ENCODE measurements around the gene LAP3.
"Not testable (repeated sequence)": the region's sequence is repeated elsewhere in the genome, so short reads cannot be mapped to it uniquely, and the experiment has no call there.

LAP3 gene

DNA sequence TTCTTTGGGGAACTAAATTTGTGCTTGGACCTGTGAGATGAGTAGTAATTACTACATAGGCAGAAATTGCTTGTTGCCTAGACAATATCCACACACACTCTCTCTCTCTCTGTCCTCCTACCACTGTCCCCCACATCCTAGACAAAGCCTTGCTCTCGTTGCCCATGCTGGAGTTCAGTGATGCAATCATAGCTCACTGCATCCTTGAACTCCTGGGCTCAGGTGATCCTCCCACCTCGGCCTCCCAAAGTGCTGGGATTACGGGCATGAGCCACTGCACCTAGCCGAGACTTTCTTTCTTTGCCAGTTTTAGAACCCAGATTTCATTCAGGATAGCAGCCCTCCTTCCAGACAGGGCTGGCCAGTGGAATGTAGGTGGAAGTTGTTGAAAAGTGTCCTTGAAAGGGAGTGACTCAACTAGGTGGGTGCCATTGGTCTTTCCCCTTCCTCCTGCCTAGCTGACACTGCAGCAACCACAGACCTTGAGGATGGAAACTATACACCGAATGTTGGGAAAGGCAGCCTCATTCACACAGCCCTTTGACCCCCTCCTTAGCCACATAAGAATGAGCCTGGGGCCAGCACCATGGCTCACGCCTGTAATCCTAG, 16.8 kb upstream of the LAP3 start:
- no peak overlapping the region for H3K27ac ChIP-seq (ENCODE audit: insufficient read depth, low read depth, low read length, poor library complexity, severe bottlenecking)
- H3K9me3 ChIP-seq (ENCODE audit: control insufficient read depth, low read length): no peaks in the 10 kb centered on the region
- no peaks in the 10 kb centered on the region for H3K4me1 ChIP-seq (ENCODE audit: control insufficient read depth, insufficient read depth, low read length)
- H3K36me3 ChIP-seq (ENCODE audit: control insufficient read depth, insufficient read depth, low read length): no peaks in the 10 kb centered on the region
- 89 to 93% methylated on average over 6 of the region's 6 CpGs for WGBS, 2 experiments
- peaks cover 8% of the 10 kb centered on the region for H3K27me3 ChIP-seq (ENCODE audit: control insufficient read depth, insufficient read depth, low read length, poor library complexity, severe bottlenecking)
- H3K4me3 ChIP-seq (ENCODE audit: insufficient read depth, low read depth, low read length): no peak overlapping the region

DNA sequence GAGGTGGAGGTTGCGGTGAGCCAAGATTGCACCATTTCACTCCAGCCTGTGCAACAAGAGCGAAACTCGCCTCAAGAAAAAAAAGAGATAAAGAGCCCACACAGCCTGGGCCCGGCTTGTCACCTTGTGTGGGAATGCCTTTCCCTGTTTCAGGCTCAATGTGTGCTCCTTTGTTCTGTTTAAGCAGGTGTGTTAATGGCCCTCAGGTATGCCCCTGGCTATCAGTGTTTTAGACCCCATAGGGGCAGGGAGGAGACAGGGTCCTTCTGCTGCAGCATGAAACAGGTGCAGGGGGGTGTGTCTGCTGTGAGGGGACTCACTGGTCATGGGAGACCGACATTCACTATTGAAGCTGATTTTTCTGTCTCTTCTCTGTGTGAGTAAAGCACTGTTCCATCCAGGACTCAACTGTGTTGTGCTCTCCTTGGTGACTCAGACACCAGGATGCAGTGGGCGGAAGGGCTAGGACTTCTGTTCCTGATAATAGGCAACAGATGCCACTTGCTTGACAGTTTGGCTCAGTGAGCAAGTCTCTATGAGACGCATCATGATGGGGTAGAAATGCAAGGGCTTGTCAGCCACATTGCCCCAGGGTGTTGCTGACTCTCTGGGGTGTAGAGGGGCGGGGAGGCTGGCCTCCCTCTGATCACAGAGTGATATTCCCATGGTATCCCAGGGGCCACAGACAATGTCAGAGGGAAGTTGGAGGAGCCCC, 15.6 kb upstream of the LAP3 start:
- H3K27ac ChIP-seq (ENCODE audit: insufficient read depth, low read depth, low read length, poor library complexity, severe bottlenecking): no peak overlapping the region
- H3K4me1 ChIP-seq (ENCODE audit: control insufficient read depth, insufficient read depth, low read length): no peaks in the 10 kb centered on the region
- 92% methylated on average over 8 of the region's 8 CpGs for WGBS, 2 experiments
- no peaks in the 10 kb centered on the region for H3K9me3 ChIP-seq (ENCODE audit: control insufficient read depth, low read length)
- H3K27me3 ChIP-seq (ENCODE audit: control insufficient read depth, insufficient read depth, low read length, poor library complexity, severe bottlenecking): no peaks in the 10 kb centered on the region
- no peaks in the 10 kb centered on the region for H3K36me3 ChIP-seq (ENCODE audit: control insufficient read depth, insufficient read depth, low read length)
- H3K4me3 ChIP-seq (ENCODE audit: insufficient read depth, low read depth, low read length): no peak overlapping the region

GRCh38 chr4:17562157-17562556, 14.8 kb upstream of the LAP3 start:
- Histone ChIP-seq H3K27ac (ENCODE audit: insufficient read depth, low read depth, low read length, poor library complexity, severe bottlenecking) (no peak overlapping the region), H3K36me3 (ENCODE audit: control insufficient read depth, insufficient read depth, low read length) (no peaks in the 10 kb centered on the region), H3K4me3 (ENCODE audit: insufficient read depth, low read depth, low read length) (no peak overlapping the region), H3K27me3 (ENCODE audit: control insufficient read depth, insufficient read depth, low read length, poor library complexity, severe bottlenecking) (no peaks in the 10 kb centered on the region), H3K4me1 (ENCODE audit: control insufficient read depth, insufficient read depth, low read length) (no peaks in the 10 kb centered on the region), H3K9me3 (ENCODE audit: control insufficient read depth, low read length) (no peaks in the 10 kb centered on the region)
- WGBS, 2 experiments: 62 to 80% methylated on average over 1 of the region's 1 CpG

GRCh38 chr4:17565846-17566245, 11.2 kb upstream of the LAP3 start:
- Histone ChIP-seq H3K27me3 (ENCODE audit: control insufficient read depth, insufficient read depth, low read length, poor library complexity, severe bottlenecking) (no peaks in the 10 kb centered on the region), H3K4me1 (ENCODE audit: control insufficient read depth, insufficient read depth, low read length) (no peaks in the 10 kb centered on the region), H3K4me3 (ENCODE audit: insufficient read depth, low read depth, low read length) (no peak overlapping the region), H3K36me3 (ENCODE audit: control insufficient read depth, insufficient read depth, low read length) (no peaks in the 10 kb centered on the region), H3K9me3 (ENCODE audit: control insufficient read depth, low read length) (no peaks in the 10 kb centered on the region), H3K27ac (ENCODE audit: insufficient read depth, low read depth, low read length, poor library complexity, severe bottlenecking) (no peak overlapping the region)
- 94 to 95% methylated on average over 3 of the region's 3 CpGs for WGBS, 2 experiments

DNA sequence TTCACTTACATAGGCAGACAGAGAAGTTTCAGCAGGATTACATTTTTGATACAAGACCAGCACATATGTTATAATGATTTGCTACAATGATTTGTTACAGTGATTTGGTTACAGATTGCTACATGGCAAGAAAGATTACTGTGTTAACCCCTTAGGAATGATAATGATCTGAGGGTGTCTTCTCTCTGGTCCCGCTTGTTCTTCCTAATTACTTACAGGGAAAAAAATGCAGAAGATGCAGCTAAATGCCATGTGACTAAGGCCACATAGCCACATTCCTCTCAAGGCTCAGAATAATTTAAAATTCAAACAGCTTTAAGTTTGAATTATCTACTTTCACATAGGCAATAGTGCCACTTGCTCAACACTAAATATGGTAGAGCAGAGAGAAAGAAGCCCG, 9.7 kb upstream of the LAP3 start:
- H3K4me3 ChIP-seq (ENCODE audit: insufficient read depth, low read depth, low read length): no peak overlapping the region
- WGBS, 2 experiments: 85 to 90% methylated on average over 2 of the region's 2 CpGs

DNA sequence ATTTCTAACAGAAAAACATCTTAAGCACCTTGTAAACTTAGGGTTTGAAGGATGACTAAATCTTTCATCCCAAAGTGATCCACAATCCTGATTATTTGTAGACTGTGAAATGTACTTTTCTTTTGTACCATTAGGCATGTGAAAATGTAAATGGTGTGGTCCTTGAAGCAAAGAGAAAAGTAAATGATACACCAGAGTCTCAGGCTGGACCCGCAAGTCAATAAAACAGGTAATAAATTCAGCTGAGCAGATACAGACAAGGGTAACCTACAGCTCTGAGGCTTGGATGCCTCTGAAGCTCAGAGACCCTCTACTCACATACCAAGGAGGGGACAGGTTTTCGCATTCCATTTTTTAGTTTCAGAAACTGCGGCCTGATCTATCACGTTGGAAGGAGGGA, 2.8 kb upstream of the LAP3 start:
- Histone ChIP-seq H3K4me1 (ENCODE audit: control insufficient read depth, insufficient read depth, low read length) (no peaks in the 10 kb centered on the region), H3K9me3 (ENCODE audit: control insufficient read depth, low read length) (no peaks in the 10 kb centered on the region), H3K27me3 (ENCODE audit: control insufficient read depth, insufficient read depth, low read length, poor library complexity, severe bottlenecking) (no peaks in the 10 kb centered on the region), H3K36me3 (ENCODE audit: control insufficient read depth, insufficient read depth, low read length) (no peaks in the 10 kb centered on the region), H3K4me3 (ENCODE audit: insufficient read depth, low read depth, low read length) (no peak overlapping the region), H3K27ac (ENCODE audit: insufficient read depth, low read depth, low read length, poor library complexity, severe bottlenecking) (no peak overlapping the region)
- 92 to 97% methylated on average over 4 of the region's 4 CpGs for WGBS, 2 experiments

More for the DNA sequence above, 9.7 kb upstream of the LAP3 start:
- Histone ChIP-seq H3K27me3 (ENCODE audit: control insufficient read depth, insufficient read depth, low read length, poor library complexity, severe bottlenecking) (no peaks in the 10 kb centered on the region), H3K27ac (ENCODE audit: insufficient read depth, low read depth, low read length, poor library complexity, severe bottlenecking) (no peak overlapping the region), H3K36me3 (ENCODE audit: control insufficient read depth, insufficient read depth, low read length) (no peaks in the 10 kb centered on the region), H3K4me1 (ENCODE audit: control insufficient read depth, insufficient read depth, low read length) (no peaks in the 10 kb centered on the region), H3K9me3 (ENCODE audit: control insufficient read depth, low read length) (no peaks in the 10 kb centered on the region)

- 88 to 90% methylated on average over 12 of the region's 12 CpGs for WGBS, 2 experiments
- not testable (repeated sequence) for H3K4me1 ChIP-seq (ENCODE audit: control insufficient read depth, insufficient read depth, low read length); H3K36me3 ChIP-seq (ENCODE audit: control insufficient read depth, insufficient read depth, low read length); H3K9me3 ChIP-seq (ENCODE audit: control insufficient read depth, low read length); H3K27me3 ChIP-seq (ENCODE audit: control insufficient read depth, insufficient read depth, low read length, poor library complexity, severe bottlenecking); H3K4me3 ChIP-seq (ENCODE audit: insufficient read depth, low read depth, low read length); H3K27ac ChIP-seq (ENCODE audit: insufficient read depth, low read depth, low read length, poor library complexity, severe bottlenecking)
Measured at GRCh38 chr4:17575177-17575576, 1.8 kb upstream of the LAP3 start.

GRCh38 chr4:17577665-17578481, 875 bp downstream of the LAP3 start:
- Histone ChIP-seq H3K9me3 (ENCODE audit: control insufficient read depth, low read length) (no peaks in the 10 kb centered on the region), H3K27me3 (ENCODE audit: control insufficient read depth, insufficient read depth, low read length, poor library complexity, severe bottlenecking) (no peaks in the 10 kb centered on the region), H3K4me1 (ENCODE audit: control insufficient read depth, insufficient read depth, low read length) (no peaks in the 10 kb centered on the region), H3K4me3 (ENCODE audit: insufficient read depth, low read depth, low read length) (peak overlapping the region; percentile 51), H3K27ac (ENCODE audit: insufficient read depth, low read depth, low read length, poor library complexity, severe bottlenecking) (no peak overlapping the region), H3K36me3 (ENCODE audit: control insufficient read depth, insufficient read depth, low read length) (no peaks in the 10 kb centered on the region)
- WGBS, 2 experiments: 14% methylated on average over 33 of the region's 33 CpGs

- Histone ChIP-seq H3K27ac (ENCODE audit: insufficient read depth, low read depth, low read length, poor library complexity, severe bottlenecking) (no peak overlapping the region), H3K4me1 (ENCODE audit: control insufficient read depth, insufficient read depth, low read length) (no peaks in the 10 kb centered on the region), H3K36me3 (ENCODE audit: control insufficient read depth, insufficient read depth, low read length) (peaks cover 4% of the 10 kb centered on the region), H3K4me3 (ENCODE audit: insufficient read depth, low read depth, low read length) (peak overlapping the region; percentile 51), H3K9me3 (ENCODE audit: control insufficient read depth, low read length) (no peaks in the 10 kb centered on the region), H3K27me3 (ENCODE audit: control insufficient read depth, insufficient read depth, low read length, poor library complexity, severe bottlenecking) (no peaks in the 10 kb centered on the region)
- WGBS, 2 experiments: 91% methylated on average over 6 of the region's 6 CpGs
Measured at GRCh38 chr4:17578482-17578891, 1.5 kb downstream of the LAP3 start.

DNA sequence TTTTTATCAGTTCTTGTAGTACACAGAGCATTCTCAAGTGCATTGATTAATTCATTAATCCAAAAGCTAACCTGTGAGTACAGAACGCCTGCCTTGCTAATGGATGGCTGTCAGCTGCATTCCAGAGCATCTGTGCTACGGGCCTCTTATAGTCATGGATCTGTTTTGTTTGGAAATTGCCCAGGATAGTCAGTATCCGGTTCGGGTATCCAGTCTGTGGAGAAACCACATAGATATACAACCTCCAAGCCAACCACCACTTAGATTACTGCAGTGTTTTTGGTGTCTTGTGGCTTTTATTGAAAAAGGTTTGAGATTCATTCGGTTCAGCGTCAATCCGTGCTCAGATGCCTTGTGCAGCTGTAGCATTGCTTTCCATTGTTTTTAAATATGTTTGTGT, 4.0 kb downstream of the LAP3 start:
- Histone ChIP-seq H3K4me1 (ENCODE audit: control insufficient read depth, insufficient read depth, low read length) (no peaks in the 10 kb centered on the region), H3K4me3 (ENCODE audit: insufficient read depth, low read depth, low read length) (no peak overlapping the region), H3K9me3 (ENCODE audit: control insufficient read depth, low read length) (no peaks in the 10 kb centered on the region), H3K27me3 (ENCODE audit: control insufficient read depth, insufficient read depth, low read length, poor library complexity, severe bottlenecking) (no peaks in the 10 kb centered on the region), H3K36me3 (ENCODE audit: control insufficient read depth, insufficient read depth, low read length) (peaks cover 20% of the 10 kb centered on the region), H3K27ac (ENCODE audit: insufficient read depth, low read depth, low read length, poor library complexity, severe bottlenecking) (no peak overlapping the region)
- WGBS, 2 experiments: 96% methylated on average over 5 to 7 of the region's 7 CpGs
